ENCODE data around the gene SPTBN5.

Gene SPTBN5

GRCh38 chr15:41896566-41896965 lies 2.7 kb upstream of the SPTBN5 start:
- no peak overlapping the region for H3K4me3 ChIP-seq (ENCODE audit: low read depth, low read length)
- no peaks in the 10 kb centered on the region for H3K9me3 ChIP-seq (ENCODE audit: control insufficient read depth, insufficient read depth, low read length)
- H3K36me3 ChIP-seq (ENCODE audit: control insufficient read depth, insufficient read depth, low read length): peaks cover 9% of the 10 kb centered on the region
- no peak overlapping the region for H3K9ac ChIP-seq (ENCODE audit: low read depth, low read length)
- peaks cover 2% of the 10 kb centered on the region for H3K4me1 ChIP-seq (ENCODE audit: control insufficient read depth, insufficient read depth, low read length)
- H3K27me3 ChIP-seq (ENCODE audit: control insufficient read depth, insufficient read depth, low read length): no peaks in the 10 kb centered on the region

GRCh38 chr15:41895957-41896356 lies 2.1 kb upstream of the SPTBN5 start:
- Histone ChIP-seq H3K27me3 (ENCODE audit: control insufficient read depth, insufficient read depth, low read length) (no peaks in the 10 kb centered on the region), H3K9ac (ENCODE audit: low read depth, low read length) (no peak overlapping the region), H3K36me3 (ENCODE audit: control insufficient read depth, insufficient read depth, low read length) (peaks cover 8% of the 10 kb centered on the region), H3K9me3 (ENCODE audit: control insufficient read depth, insufficient read depth, low read length) (no peaks in the 10 kb centered on the region), H3K4me3 (ENCODE audit: low read depth, low read length) (no peak overlapping the region), H3K4me1 (ENCODE audit: control insufficient read depth, insufficient read depth, low read length) (peaks cover 2% of the 10 kb centered on the region)

GRCh38 chr15:41895491-41895890 lies 1.6 kb upstream of the SPTBN5 start:
- Histone ChIP-seq H3K4me3 (ENCODE audit: low read depth, low read length) (no peak overlapping the region), H3K36me3 (ENCODE audit: control insufficient read depth, insufficient read depth, low read length) (peaks cover 4% of the 10 kb centered on the region), H3K9me3 (ENCODE audit: control insufficient read depth, insufficient read depth, low read length) (no peaks in the 10 kb centered on the region), H3K9ac (ENCODE audit: low read depth, low read length) (no peak overlapping the region), H3K4me1 (ENCODE audit: control insufficient read depth, insufficient read depth, low read length) (peaks cover 2% of the 10 kb centered on the region), H3K27me3 (ENCODE audit: control insufficient read depth, insufficient read depth, low read length) (no peaks in the 10 kb centered on the region)

- Histone ChIP-seq H3K9me3 (ENCODE audit: control insufficient read depth, insufficient read depth, low read length) (no peaks in the 10 kb centered on the region), H3K36me3 (ENCODE audit: control insufficient read depth, insufficient read depth, low read length) (peaks cover 3% of the 10 kb centered on the region), H3K27me3 (ENCODE audit: control insufficient read depth, insufficient read depth, low read length) (no peaks in the 10 kb centered on the region), H3K9ac (ENCODE audit: low read depth, low read length) (no peak overlapping the region), H3K4me3 (ENCODE audit: low read depth, low read length) (no peak overlapping the region), H3K4me1 (ENCODE audit: control insufficient read depth, insufficient read depth, low read length) (peaks cover 2% of the 10 kb centered on the region)
These were observed 1.1 kb upstream of the SPTBN5 start for GRCh38 chr15:41894791-41895463.

GRCh38 chr15:41894251-41894790 lies 468 bp upstream of the SPTBN5 start:
- peaks cover 3% of the 10 kb centered on the region for H3K36me3 ChIP-seq (ENCODE audit: control insufficient read depth, insufficient read depth, low read length)
- H3K9ac ChIP-seq (ENCODE audit: low read depth, low read length): no peak overlapping the region
- H3K4me1 ChIP-seq (ENCODE audit: control insufficient read depth, insufficient read depth, low read length): peaks cover 2% of the 10 kb centered on the region
- no peaks in the 10 kb centered on the region for H3K27me3 ChIP-seq (ENCODE audit: control insufficient read depth, insufficient read depth, low read length)
- H3K4me3 ChIP-seq (ENCODE audit: low read depth, low read length): no peak overlapping the region
- no peaks in the 10 kb centered on the region for H3K9me3 ChIP-seq (ENCODE audit: control insufficient read depth, insufficient read depth, low read length)

DNA sequence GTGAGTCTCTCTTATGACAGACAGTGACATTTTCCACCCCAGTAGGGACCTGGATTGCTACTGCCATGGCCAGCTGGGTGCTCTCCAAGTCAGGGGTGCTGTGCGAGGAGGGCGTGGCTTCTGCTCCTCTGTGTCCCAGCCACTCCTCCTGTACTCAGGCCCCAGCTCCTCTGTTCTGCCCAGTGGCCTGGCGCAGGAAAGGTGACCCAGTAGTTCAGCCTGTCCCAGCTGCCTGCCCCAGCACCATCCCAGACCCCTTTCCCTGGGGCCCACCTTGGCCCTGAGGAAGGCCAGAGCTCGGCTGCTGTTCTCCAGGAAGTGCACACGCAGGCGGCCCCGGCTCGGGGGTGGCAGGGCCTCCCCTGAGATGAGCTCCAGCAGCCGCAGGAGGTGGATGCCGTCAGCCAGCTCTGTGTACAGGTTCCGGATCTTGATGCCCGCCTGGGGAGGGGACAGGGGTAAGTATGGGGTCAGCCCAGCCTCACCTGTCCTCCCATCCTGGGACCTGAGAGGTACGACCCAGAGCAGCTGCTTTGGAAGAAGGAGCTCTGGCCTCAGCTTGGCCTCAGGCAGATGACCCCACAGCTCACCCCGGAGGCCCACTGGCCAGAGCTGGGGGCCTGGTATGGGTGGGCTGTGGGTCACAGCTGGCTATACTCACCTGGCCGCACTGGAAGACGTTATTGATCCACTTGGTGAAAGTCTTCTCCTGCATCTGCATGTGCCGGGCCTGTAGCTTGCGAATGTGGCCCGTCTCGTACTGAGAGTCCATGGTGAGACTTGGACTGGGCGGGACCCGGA lies 1.0 kb downstream of the SPTBN5 start:
- Histone ChIP-seq H3K9ac (ENCODE audit: low read depth, low read length) (no peak overlapping the region), H3K4me1 (ENCODE audit: control insufficient read depth, insufficient read depth, low read length) (peaks cover 2% of the 10 kb centered on the region), H3K9me3 (ENCODE audit: control insufficient read depth, insufficient read depth, low read length) (no peaks in the 10 kb centered on the region), H3K4me3 (ENCODE audit: low read depth, low read length) (no peak overlapping the region), H3K27me3 (ENCODE audit: control insufficient read depth, insufficient read depth, low read length) (no peaks in the 10 kb centered on the region), H3K36me3 (ENCODE audit: control insufficient read depth, insufficient read depth, low read length) (no peaks in the 10 kb centered on the region)

DNA sequence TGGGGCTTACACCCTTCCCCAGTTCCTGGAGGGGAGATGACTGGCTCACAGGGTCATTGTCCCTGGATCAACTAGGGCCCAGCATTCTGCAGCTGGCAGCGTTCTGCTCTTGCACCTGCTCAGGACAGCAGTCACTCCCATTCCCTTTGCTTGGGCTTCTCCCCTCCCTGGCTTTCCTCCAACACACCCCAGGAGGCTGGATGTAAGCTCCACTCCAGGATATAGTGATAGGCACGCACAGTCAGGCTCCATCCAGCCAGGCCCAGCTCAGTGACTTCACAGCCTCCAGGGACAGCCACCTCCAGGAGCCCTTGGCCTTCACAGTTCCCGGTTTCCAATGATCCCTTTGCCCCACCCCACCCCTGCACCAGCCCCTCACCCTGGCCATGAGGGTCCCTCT lies 1.9 kb downstream of the SPTBN5 start:
- Histone ChIP-seq H3K36me3 (ENCODE audit: control insufficient read depth, insufficient read depth, low read length) (no peaks in the 10 kb centered on the region), H3K9ac (ENCODE audit: low read depth, low read length) (no peak overlapping the region), H3K4me1 (ENCODE audit: control insufficient read depth, insufficient read depth, low read length) (no peaks in the 10 kb centered on the region), H3K9me3 (ENCODE audit: control insufficient read depth, insufficient read depth, low read length) (no peaks in the 10 kb centered on the region), H3K4me3 (ENCODE audit: low read depth, low read length) (no peak overlapping the region), H3K27me3 (ENCODE audit: control insufficient read depth, insufficient read depth, low read length) (no peaks in the 10 kb centered on the region)

DNA sequence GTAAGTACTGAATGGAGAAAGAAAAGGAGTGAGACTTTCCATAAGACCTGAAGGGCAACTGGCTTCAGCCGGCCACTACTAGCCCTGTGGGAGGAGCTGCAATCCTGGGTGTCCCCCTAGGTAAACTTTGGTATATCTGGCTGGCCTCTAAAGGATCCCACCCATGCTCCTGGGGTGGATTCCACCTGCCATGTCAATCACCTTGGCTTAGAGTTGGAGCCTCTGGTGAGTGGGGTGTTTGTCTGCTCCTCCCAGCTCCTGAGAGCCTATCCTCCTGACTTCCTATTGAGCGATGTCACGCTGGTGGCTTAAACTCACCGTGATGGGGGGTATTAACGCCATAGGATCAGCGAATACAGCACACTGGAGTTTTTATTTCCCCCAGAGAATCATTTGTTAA lies 2.6 kb downstream of the SPTBN5 start:
- Histone ChIP-seq H3K27me3 (ENCODE audit: control insufficient read depth, insufficient read depth, low read length) (no peaks in the 10 kb centered on the region), H3K4me1 (ENCODE audit: control insufficient read depth, insufficient read depth, low read length) (no peaks in the 10 kb centered on the region), H3K9me3 (ENCODE audit: control insufficient read depth, insufficient read depth, low read length) (no peaks in the 10 kb centered on the region), H3K4me3 (ENCODE audit: low read depth, low read length) (no peak overlapping the region), H3K36me3 (ENCODE audit: control insufficient read depth, insufficient read depth, low read length) (no peaks in the 10 kb centered on the region), H3K9ac (ENCODE audit: low read depth, low read length) (no peak overlapping the region)

GRCh38 chr15:41890050-41890690 lies 3.7 kb downstream of the SPTBN5 start:
- Histone ChIP-seq H3K4me3 (ENCODE audit: low read depth, low read length) (no peak overlapping the region), H3K36me3 (ENCODE audit: control insufficient read depth, insufficient read depth, low read length) (no peaks in the 10 kb centered on the region), H3K9me3 (ENCODE audit: control insufficient read depth, insufficient read depth, low read length) (no peaks in the 10 kb centered on the region), H3K27me3 (ENCODE audit: control insufficient read depth, insufficient read depth, low read length) (no peaks in the 10 kb centered on the region), H3K4me1 (ENCODE audit: control insufficient read depth, insufficient read depth, low read length) (no peaks in the 10 kb centered on the region), H3K9ac (ENCODE audit: low read depth, low read length) (no peak overlapping the region)

DNA sequence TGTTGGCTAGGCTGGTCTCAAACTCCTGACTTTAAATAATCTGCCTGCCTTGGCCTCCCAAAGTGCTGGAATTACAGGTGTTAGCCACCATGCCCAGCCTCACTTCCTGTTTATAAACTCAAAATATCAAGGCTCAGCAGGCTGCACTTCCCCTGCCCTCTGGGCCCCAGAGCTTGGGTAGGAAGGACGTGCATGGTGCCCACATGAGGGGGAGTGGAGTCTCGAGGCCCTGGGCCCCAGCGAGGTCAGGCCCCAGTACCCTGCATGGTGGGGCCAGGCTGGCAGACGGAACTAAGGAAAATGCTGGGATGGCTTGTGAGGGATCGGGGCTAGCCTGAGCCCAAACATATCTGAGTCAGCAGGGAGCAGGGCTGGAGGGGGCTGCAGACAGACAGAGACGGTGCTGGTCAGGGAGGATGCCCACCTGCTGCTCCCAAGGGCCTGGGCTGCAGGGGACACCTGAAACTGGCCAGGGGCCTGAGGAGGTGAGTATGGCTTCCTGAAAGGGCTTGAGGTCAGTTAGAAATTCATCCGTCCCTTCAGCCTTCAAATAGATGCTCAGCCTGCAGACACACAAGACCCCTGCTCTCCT lies 5.1 kb downstream of the SPTBN5 start:
- H3K4me1 ChIP-seq (ENCODE audit: control insufficient read depth, insufficient read depth, low read length): no peaks in the 10 kb centered on the region
- H3K27me3 ChIP-seq (ENCODE audit: control insufficient read depth, insufficient read depth, low read length): no peaks in the 10 kb centered on the region
- no peaks in the 10 kb centered on the region for H3K36me3 ChIP-seq (ENCODE audit: control insufficient read depth, insufficient read depth, low read length)
- no peak overlapping the region for H3K4me3 ChIP-seq (ENCODE audit: low read depth, low read length)
- H3K9ac ChIP-seq (ENCODE audit: low read depth, low read length): no peak overlapping the region
- H3K9me3 ChIP-seq (ENCODE audit: control insufficient read depth, insufficient read depth, low read length): no peaks in the 10 kb centered on the region

DNA sequence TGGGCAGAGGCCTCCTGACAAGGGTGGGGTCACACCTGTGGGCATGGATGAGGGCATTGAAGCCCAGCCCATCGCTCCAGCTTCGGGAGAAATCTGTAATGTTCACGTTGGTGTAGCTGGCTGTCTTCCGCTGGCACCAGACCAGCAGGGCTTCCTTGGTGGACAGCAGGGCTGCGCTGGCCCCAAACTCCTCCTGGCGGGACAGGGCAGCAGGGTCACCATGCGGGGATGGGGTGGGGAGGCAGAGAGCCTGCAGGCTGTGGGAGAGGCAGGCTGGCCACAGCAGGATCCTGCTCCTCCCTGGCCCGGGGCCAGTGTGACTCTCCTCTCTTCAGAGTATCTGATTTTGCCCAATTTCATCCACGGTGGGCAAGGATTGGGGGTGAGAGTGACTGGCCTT lies 6.0 kb downstream of the SPTBN5 start:
- Histone ChIP-seq H3K9ac (ENCODE audit: low read depth, low read length) (no peak overlapping the region), H3K4me1 (ENCODE audit: control insufficient read depth, insufficient read depth, low read length) (no peaks in the 10 kb centered on the region), H3K27me3 (ENCODE audit: control insufficient read depth, insufficient read depth, low read length) (peaks cover 7% of the 10 kb centered on the region), H3K36me3 (ENCODE audit: control insufficient read depth, insufficient read depth, low read length) (no peaks in the 10 kb centered on the region), H3K4me3 (ENCODE audit: low read depth, low read length) (no peak overlapping the region), H3K9me3 (ENCODE audit: control insufficient read depth, insufficient read depth, low read length) (no peaks in the 10 kb centered on the region)
